Activated naive CD4-positive, alpha-beta T cell treated with anti-CD3 and anti-CD28 coated beads, Interleukin-2, amount 10 ng/mL, durations not matched to agents 7 days and 5 days (primary cell): ENCODE measurements around the gene TMEFF2.
"Not testable (repeated sequence)": the region's sequence is repeated elsewhere in the genome, so short reads cannot be mapped to it uniquely, and the experiment has no call there.

ENCODE experiments used
- CTCF ChIA-PET: fragments of 350-600 bp; sonication (Branson Sonifier 250); formaldehyde crosslinking; loops from one replicate; lab custom pipeline; 2021; ENCODE audit warnings: antibody characterized with exemption; lab: Charles Lee
- DNase-seq: peaks from one replicate; pipeline ENCODE4 v3.0.0-alpha.2; 2020
- H3K27ac Mint-ChIP-seq: one replicate; pipeline ENCODE4 v1.8.0; 2021; ENCODE audit warnings: mild to moderate bottlenecking, moderate library complexity, mixed read lengths
- H3K27me3 Mint-ChIP-seq: one replicate; pipeline ENCODE4 v1.8.0; 2021; ENCODE audit warnings: mild to moderate bottlenecking, mixed read lengths
- H3K36me3 Mint-ChIP-seq: one replicate; pipeline ENCODE4 v1.8.0; 2021; ENCODE audit warnings: mixed read lengths
- H3K4me1 Mint-ChIP-seq: one replicate; pipeline ENCODE4 v1.8.0; 2021; ENCODE audit warnings: mixed read lengths
- H3K4me3 Mint-ChIP-seq: one replicate; pipeline ENCODE4 v1.8.0; 2021; ENCODE audit warnings: mild to moderate bottlenecking, moderate library complexity, mixed read lengths
- H3K9me3 Mint-ChIP-seq: one replicate; pipeline ENCODE4 v1.8.0; 2021; ENCODE audit warnings: mixed read lengths

The TMEFF2 gene

DNA sequence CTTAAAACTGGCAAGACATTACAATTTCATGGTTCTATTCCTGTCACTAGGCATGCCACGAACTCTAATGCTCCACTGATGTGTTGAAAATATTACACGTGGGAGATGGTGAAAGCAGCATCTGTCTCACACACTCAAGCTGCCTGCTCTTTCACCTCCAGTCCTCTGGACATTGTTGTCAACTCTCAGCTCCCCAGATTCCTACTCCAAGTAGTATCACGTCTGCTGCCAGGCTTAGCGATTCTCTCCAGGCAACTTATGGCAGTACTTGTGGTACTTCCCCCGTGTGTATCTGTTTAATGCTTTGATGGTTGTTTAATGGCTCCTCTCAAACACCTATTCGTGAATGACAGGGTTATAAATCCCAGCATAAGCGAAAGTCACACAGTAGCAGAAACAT lies 103.8 kb downstream of the TMEFF2 start:
- Mint-ChIP-seq H3K9me3 (no peaks in the 10 kb centered on the region), H3K36me3 (no peaks in the 10 kb centered on the region), H3K27me3 (no peaks in the 10 kb centered on the region), H3K4me3 (no peak overlapping the region), H3K27ac (no peak overlapping the region), H3K4me1 (no peaks in the 10 kb centered on the region)
- no peak for DNase-seq
- CTCF ChIA-PET: no interaction called here

DNA sequence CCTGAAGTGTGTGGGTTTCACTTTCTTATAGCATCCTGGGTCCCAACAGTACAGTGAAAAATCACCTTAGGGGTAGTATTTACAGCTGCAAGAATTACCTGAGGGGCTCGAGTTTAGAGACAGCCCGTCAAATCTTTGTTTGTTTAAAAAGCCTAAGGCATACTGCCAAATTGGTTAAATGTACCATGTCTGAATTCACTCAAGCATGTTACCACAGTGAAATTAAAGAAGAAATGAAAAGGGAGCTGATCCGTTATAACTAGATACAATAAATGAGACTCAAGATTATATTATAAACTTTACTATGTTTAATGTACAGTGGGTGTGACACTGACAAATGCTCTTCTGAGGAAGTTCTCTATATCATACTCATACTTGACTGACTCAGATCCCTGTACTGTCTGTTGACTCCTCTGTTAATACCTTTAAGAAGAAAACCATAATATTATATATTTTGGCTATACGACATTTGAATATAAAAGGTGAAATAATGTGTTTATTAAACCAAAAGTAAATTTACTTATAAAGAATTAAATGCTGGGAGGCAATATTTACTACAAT lies 107.3 kb downstream of the TMEFF2 start:
- no peak for DNase-seq
- Mint-ChIP-seq H3K27me3 (no peaks in the 10 kb centered on the region), H3K4me1 (no peaks in the 10 kb centered on the region), H3K4me3 (no peak overlapping the region), H3K36me3 (no peaks in the 10 kb centered on the region), H3K27ac (no peak overlapping the region), H3K9me3 (no peaks in the 10 kb centered on the region)
- CTCF ChIA-PET: no interaction called here

DNA sequence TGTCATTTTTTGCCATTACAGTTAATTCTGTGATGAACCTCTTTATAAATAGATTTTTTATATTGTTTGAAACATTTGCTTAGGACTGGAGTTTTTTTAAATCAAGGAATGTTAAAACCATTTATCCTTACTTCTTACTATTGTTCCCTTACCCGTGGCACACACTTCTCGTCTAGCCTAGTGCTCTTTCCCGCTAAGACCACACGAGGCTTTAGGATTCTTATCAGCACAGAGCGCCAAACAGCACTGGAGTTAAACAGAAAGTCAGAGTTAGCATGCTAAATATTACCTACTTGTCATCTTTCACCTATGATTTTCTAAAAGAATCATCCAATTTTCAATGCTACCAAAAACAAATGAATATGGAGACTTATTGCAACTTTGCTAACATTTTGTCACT lies 112.6 kb downstream of the TMEFF2 start:
- H3K9me3 Mint-ChIP-seq: no peaks in the 10 kb centered on the region
- CTCF ChIA-PET: no interaction called here
- H3K36me3 Mint-ChIP-seq: no peaks in the 10 kb centered on the region
- no peak for DNase-seq
- no peak overlapping the region for H3K27ac Mint-ChIP-seq
- H3K4me1 Mint-ChIP-seq: no peaks in the 10 kb centered on the region
- H3K4me3 Mint-ChIP-seq: no peak overlapping the region
- no peaks in the 10 kb centered on the region for H3K27me3 Mint-ChIP-seq

DNA sequence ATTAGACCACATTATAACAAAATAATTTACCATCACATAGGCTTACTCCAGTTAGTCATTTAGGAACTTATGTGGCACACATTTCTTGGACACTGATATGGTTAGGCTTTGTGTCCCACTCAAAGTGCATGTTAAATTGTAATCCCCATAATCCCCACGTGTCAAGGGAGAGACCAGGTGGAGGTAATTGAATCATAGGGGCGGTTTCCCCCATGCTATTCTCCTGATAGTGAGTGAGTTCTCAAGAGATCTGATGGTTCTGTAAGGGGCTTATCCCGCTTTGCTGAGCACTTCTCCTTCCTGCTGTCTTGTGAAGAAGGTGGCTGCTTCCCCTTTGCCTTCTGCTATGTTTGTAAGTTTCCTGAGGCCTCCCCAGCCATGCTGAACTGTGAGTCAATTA lies 114.6 kb downstream of the TMEFF2 start:
- DNase-seq, H3K4me1 Mint-ChIP-seq, H3K9me3 Mint-ChIP-seq, H3K27ac Mint-ChIP-seq, H3K36me3 Mint-ChIP-seq, H3K27me3 Mint-ChIP-seq, CTCF ChIA-PET, H3K4me3 Mint-ChIP-seq: not testable (repeated sequence)

DNA sequence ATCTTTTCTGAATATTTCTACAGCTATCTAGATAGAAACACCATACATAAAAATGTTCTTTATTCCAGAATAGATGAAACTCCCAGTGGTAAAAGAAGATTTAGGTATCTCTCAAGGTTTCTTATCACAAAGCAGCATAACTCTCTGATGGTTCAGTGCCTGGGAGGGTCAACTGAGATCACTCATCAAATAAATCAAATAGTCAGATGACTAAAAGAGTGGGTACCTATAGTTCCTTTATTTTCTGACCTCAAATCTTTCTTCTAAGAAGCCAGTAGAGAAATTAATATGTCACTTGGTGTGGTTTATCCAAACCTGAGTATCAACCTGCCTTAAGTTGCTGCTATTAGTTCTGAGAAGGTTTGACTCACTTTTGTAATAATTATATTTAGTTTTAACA lies 120.9 kb downstream of the TMEFF2 start:
- peaks cover 15% of the 10 kb centered on the region for H3K4me1 Mint-ChIP-seq
- no peak overlapping the region for H3K4me3 Mint-ChIP-seq
- no peaks in the 10 kb centered on the region for H3K36me3 Mint-ChIP-seq
- H3K27me3 Mint-ChIP-seq: no peaks in the 10 kb centered on the region
- no peak overlapping the region for H3K27ac Mint-ChIP-seq
- CTCF ChIA-PET: no interaction called here
- DNase-seq: no peak
- no peaks in the 10 kb centered on the region for H3K9me3 Mint-ChIP-seq

DNA sequence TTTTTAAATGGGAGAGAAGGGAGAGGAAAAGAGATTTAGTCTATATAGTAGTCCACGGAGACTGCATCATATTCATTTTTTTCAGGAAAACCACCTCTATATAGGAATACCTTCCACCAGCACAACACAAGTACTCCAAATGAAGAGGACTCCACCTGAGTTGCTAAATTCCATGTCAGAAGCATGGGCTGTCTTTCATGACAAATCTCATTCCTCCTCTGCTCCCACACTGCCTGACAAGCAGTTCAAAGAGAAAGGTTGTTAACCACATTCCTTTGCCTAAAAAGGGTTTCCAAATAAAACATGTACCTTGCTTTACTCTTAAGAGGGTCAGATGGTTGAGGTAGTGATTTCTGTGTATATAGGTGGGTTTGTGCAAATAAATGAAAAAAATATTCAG lies 122.0 kb downstream of the TMEFF2 start:
- no peaks in the 10 kb centered on the region for H3K27me3 Mint-ChIP-seq
- H3K27ac Mint-ChIP-seq: no peak overlapping the region
- H3K4me3 Mint-ChIP-seq: no peak overlapping the region
- peaks cover 15% of the 10 kb centered on the region for H3K4me1 Mint-ChIP-seq
- H3K9me3 Mint-ChIP-seq: no peaks in the 10 kb centered on the region
- CTCF ChIA-PET: no interaction called here
- DNase-seq: no peak
- no peaks in the 10 kb centered on the region for H3K36me3 Mint-ChIP-seq

DNA sequence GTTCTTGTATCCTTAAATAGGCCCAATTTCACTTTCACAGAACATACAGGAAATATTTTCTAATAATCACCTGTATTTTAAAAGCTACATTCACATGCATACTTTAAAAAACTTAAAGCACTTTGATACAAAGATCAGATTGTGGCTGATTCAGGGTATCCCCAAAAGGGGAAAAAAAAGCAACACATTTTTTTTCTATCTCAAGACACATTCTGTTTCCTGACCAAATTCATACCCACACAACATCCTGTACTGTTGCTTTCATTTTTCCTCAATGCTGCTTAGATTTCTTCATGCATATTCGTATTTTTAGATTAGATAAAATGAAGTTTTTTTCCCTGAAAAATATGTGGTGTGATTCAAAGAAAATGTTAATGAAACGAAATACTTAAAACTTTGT lies 122.5 kb downstream of the TMEFF2 start:
- no peaks in the 10 kb centered on the region for H3K27me3 Mint-ChIP-seq
- H3K4me3 Mint-ChIP-seq: no peak overlapping the region
- CTCF ChIA-PET: no interaction called here
- DNase-seq: no peak
- H3K36me3 Mint-ChIP-seq: no peaks in the 10 kb centered on the region
- no peak overlapping the region for H3K27ac Mint-ChIP-seq
- no peaks in the 10 kb centered on the region for H3K9me3 Mint-ChIP-seq
- H3K4me1 Mint-ChIP-seq: peaks cover 15% of the 10 kb centered on the region

DNA sequence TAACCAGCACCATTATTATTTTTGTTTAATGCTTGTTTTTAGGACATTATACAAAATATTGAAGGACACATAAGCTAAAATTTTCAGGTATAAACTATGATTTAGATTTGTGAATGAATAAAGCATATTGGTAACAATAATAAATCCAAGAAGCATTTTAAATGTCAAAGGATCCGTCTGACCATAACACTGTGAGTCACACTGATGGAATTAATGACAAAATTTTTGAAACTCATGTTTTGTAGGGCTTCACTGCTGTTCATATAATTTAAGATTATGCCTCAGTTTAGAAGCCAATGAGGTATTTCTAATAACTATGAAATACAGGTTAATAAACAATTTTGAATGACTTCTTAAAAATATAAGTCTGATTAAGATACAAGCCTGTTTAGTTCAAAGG lies 124.6 kb downstream of the TMEFF2 start:
- no peaks in the 10 kb centered on the region for H3K9me3 Mint-ChIP-seq
- CTCF ChIA-PET: interaction anchor here (0.6 kb wide), 1 partner anchor 123 kb away, joined by 4 read pairs; no protein-coding TSS in a partner anchor
- H3K36me3 Mint-ChIP-seq: no peaks in the 10 kb centered on the region
- no peak overlapping the region for H3K27ac Mint-ChIP-seq
- H3K27me3 Mint-ChIP-seq: no peaks in the 10 kb centered on the region
- H3K4me3 Mint-ChIP-seq: no peak overlapping the region
- DNase-seq: no peak
- peaks cover 15% of the 10 kb centered on the region for H3K4me1 Mint-ChIP-seq

DNA sequence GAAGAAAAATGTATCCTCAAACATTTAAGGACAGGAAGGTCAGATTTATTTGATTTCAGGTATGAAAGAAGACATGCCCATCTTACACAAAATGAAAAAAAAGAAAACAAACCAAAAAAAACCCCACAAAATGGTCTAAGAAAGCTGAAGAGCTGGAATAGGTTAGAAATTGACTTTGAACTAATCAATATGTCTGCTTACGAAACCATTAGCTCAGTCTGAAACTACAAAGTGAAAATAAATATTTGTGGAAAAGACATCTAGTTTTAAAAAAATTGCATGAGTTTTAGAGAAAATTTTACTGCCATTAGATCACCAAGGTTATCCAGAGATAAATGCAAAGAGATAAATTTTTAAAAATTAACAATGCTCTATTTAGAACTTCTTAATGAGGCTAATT lies 125.3 kb downstream of the TMEFF2 start:
- no peaks in the 10 kb centered on the region for H3K36me3 Mint-ChIP-seq
- no peaks in the 10 kb centered on the region for H3K27me3 Mint-ChIP-seq
- DNase-seq: no peak
- no peaks in the 10 kb centered on the region for H3K9me3 Mint-ChIP-seq
- no peak overlapping the region for H3K4me3 Mint-ChIP-seq
- peaks cover 15% of the 10 kb centered on the region for H3K4me1 Mint-ChIP-seq
- H3K27ac Mint-ChIP-seq: no peak overlapping the region
- CTCF ChIA-PET: interaction anchor here (0.6 kb wide), 1 partner anchor 122 kb away, joined by 4 read pairs; no protein-coding TSS in a partner anchor

DNA sequence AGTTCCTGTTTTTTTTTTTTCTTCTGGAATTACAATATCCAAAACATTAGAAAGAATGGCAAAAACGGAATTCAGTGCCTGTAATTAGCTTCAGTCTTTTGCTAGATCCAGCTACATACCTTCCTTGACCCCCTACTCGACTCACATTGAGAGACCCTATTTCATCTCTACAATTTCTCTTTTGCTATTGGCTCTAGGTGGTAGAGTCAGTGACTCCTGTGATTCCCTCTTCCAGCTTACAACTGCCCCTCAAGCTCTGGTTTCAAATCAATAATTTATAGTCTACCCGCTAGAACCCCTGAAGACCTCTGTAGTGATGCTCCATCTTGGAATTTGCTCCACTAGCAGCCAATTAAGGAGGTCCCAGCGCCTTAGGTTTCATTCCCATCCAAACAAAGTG lies 125.8 kb downstream of the TMEFF2 start:
- Mint-ChIP-seq H3K9me3 (no peaks in the 10 kb centered on the region), H3K27ac (no peak overlapping the region), H3K36me3 (no peaks in the 10 kb centered on the region), H3K27me3 (no peaks in the 10 kb centered on the region), H3K4me3 (no peak overlapping the region), H3K4me1 (peaks cover 15% of the 10 kb centered on the region)
- DNase-seq: no peak
- CTCF ChIA-PET: no interaction called here

DNA sequence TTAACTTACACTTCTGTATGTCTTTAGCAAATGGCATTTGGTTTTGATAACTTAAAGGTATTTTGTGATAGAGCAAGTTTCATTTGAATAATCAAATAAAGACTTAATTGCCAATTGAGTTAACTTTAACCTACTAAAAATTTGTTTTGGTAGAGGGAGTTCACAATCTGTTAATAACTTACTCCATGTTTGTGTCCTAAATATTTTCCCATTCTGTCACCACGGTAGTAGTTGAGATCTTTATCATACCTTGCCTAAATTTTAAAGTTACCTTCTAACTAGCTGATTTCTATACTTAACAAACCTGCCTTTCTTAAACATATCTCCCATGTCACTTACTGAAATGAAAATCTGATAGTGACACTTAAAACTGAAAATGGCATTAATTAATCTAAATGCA lies 127.1 kb downstream of the TMEFF2 start:
- H3K4me3 Mint-ChIP-seq: no peak overlapping the region
- no peaks in the 10 kb centered on the region for H3K9me3 Mint-ChIP-seq
- no peaks in the 10 kb centered on the region for H3K36me3 Mint-ChIP-seq
- no peaks in the 10 kb centered on the region for H3K27me3 Mint-ChIP-seq
- CTCF ChIA-PET: no interaction called here
- peaks cover 9% of the 10 kb centered on the region for H3K4me1 Mint-ChIP-seq
- no peak for DNase-seq
- H3K27ac Mint-ChIP-seq: no peak overlapping the region

DNA sequence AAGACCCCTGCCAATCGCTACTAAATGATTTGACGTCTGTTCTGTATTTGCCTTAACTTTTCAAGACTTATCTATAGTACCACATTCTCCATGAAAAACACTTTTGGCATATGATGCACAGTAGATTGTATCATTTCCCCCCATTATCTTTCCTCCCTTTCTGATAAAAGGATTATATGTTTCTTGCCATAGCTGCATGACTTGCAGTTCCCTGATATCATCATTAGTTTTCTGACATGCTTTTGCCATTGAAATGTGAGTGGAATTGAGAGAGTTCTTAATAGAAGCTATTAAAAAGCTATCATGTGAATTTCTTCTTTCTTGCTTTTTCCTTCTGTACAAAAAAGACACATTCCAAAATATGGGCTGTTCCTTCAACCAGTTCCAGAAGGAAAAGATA lies 130.3 kb downstream of the TMEFF2 start:
- no peaks in the 10 kb centered on the region for H3K9me3 Mint-ChIP-seq
- no peak for DNase-seq
- H3K4me3 Mint-ChIP-seq: no peak overlapping the region
- H3K27ac Mint-ChIP-seq: no peak overlapping the region
- no peaks in the 10 kb centered on the region for H3K36me3 Mint-ChIP-seq
- CTCF ChIA-PET: no interaction called here
- H3K27me3 Mint-ChIP-seq: peaks cover 6% of the 10 kb centered on the region
- H3K4me1 Mint-ChIP-seq: no peaks in the 10 kb centered on the region

DNA sequence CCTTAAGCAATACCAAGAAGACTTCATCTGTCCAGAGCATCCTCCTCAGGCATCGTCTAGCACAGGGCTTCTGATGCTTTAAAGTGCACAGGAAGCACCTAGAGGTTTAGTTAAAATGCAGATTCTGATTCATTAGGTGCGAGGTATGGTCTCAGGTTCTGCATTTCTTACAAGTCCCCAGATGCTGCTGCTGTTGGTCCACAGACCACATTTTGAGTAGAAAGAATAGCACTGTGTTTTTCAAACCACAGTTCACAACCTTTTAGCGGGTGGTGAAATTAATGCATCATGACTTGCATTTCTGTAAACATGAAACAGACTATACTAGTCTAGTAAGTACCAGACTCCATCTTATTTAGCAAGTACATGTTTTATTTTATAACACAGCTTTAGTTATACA lies 134.6 kb downstream of the TMEFF2 start:
- CTCF ChIA-PET: no interaction called here
- H3K27ac Mint-ChIP-seq: no peak overlapping the region
- peaks cover 10% of the 10 kb centered on the region for H3K27me3 Mint-ChIP-seq
- DNase-seq: no peak
- no peaks in the 10 kb centered on the region for H3K9me3 Mint-ChIP-seq
- no peaks in the 10 kb centered on the region for H3K4me1 Mint-ChIP-seq
- H3K36me3 Mint-ChIP-seq: no peaks in the 10 kb centered on the region
- H3K4me3 Mint-ChIP-seq: no peak overlapping the region

DNA sequence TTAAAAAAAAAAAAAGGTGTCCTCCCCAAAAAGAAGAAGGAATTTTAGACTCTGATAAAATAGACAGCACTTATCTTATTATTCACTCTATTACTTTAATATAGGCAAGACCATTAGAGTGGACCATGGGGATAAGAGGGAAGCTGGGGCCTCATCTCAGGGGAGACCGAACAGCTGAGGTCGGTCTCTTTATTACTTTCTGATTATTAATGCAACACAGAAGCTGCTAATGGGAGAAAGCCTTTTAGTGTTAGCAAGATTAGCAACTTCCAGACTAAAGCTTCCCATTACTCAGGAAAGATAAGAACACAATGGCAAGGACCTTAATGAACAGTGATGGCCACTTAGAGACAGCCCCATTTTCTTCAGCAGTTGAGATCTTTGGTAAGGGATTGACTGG lies 135.5 kb downstream of the TMEFF2 start:
- Mint-ChIP-seq H3K36me3 (no peaks in the 10 kb centered on the region), H3K4me1 (no peaks in the 10 kb centered on the region), H3K9me3 (no peaks in the 10 kb centered on the region), H3K27me3 (peaks cover 10% of the 10 kb centered on the region), H3K4me3 (no peak overlapping the region), H3K27ac (no peak overlapping the region)
- CTCF ChIA-PET: no interaction called here
- DNase-seq: no peak

DNA sequence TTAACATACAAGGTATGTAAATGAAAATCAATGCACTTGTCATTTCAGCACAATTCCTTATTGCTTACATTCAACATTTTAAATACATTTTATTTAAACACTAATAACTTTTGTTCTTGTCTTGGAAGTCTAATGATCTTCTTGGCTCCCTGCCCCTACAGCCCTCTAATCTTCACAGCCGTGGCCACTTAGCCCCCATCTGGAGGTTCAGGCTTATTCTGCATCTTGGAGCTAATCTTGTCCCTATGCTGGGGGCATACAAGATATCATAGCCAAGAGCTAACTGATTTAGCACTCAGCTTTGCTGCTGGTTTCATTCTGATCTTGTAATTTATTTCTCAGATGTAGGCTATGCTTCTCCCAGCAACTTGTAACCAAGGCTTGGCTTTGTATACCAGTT lies 140.8 kb downstream of the TMEFF2 start:
- CTCF ChIA-PET: no interaction called here
- no peak overlapping the region for H3K27ac Mint-ChIP-seq
- no peaks in the 10 kb centered on the region for H3K4me1 Mint-ChIP-seq

DNA sequence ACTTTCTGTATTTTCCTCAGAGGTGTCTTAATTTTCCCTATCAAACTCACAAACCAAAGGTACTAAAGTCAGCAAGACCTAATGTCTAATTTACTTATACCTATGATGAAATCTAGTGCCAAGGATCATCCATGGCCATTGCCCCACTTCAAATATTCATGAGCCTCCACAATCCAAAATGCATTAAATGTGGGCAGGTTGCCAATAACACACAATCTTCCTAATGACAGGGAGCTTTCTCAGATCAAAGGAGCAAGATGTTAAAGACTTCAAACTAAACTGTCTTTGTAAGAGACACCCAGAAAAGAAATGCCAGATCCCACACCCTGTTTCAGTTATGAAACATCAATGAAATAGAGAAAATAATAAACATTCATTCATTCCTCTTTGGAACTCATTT lies 143.2 kb downstream of the TMEFF2 start:
- Mint-ChIP-seq H3K4me1 (no peaks in the 10 kb centered on the region), H3K27me3 (peaks cover 4% of the 10 kb centered on the region), H3K36me3 (no peaks in the 10 kb centered on the region), H3K27ac (no peak overlapping the region), H3K4me3 (no peak overlapping the region), H3K9me3 (no peaks in the 10 kb centered on the region)
- DNase-seq: no peak
- CTCF ChIA-PET: no interaction called here

More for the DNA sequence above, 140.8 kb downstream of the TMEFF2 start:
- peaks cover 4% of the 10 kb centered on the region for H3K27me3 Mint-ChIP-seq
- no peaks in the 10 kb centered on the region for H3K36me3 Mint-ChIP-seq
- H3K4me3 Mint-ChIP-seq: no peak overlapping the region
- no peaks in the 10 kb centered on the region for H3K9me3 Mint-ChIP-seq
- no peak for DNase-seq
